NCI-H69 (cell line): ENCODE data around the gene PPP2R5E.
"Not testable (repeated sequence)": the region's sequence is repeated elsewhere in the genome, so short reads cannot be mapped to it uniquely, and the experiment has no call there.

ENCODE experiments used
- DNase-seq: peaks from one replicate; lab custom pipeline; 2025; lab: John Stamatoyannopoulos, UW

Gene PPP2R5E

GRCh38 chr14:63543000-63543825 is at the start of gene PPP2R5E:
Gene PPP2R5E (minus strand): TSS chr14:63543377. CDS start chr14:63539685, 3,692 bp downstream.
- peak; percentile 100 for DNase-seq

- not testable (repeated sequence) for DNase-seq
Observed at GRCh38 chr14:63583046-63583445, 39.9 kb upstream of the PPP2R5E start.

GRCh38 chr14:63581491-63581890 is 38.3 kb upstream of the PPP2R5E start:
- peak; percentile 43 for DNase-seq

- no peak for DNase-seq
Observed at GRCh38 chr14:63578300-63578699, 35.1 kb upstream of the PPP2R5E start.

- DNase-seq = no peak
Observed at GRCh38 chr14:63573581-63573980, 30.4 kb upstream of the PPP2R5E start.

- no peak for DNase-seq
Observed at GRCh38 chr14:63565448-63565847, 22.3 kb upstream of the PPP2R5E start.

- DNase-seq = no peak
Observed at GRCh38 chr14:63564318-63564717, 21.1 kb upstream of the PPP2R5E start.

GRCh38 chr14:63563370-63564026 is 20.3 kb upstream of the PPP2R5E start:
- no peak for DNase-seq

- DNase-seq = no peak
Observed at GRCh38 chr14:63562405-63562804, 19.2 kb upstream of the PPP2R5E start.

GRCh38 chr14:63555572-63555971 is 12.4 kb upstream of the PPP2R5E start:
- no peak for DNase-seq

GRCh38 chr14:63551332-63551731 is 8.2 kb upstream of the PPP2R5E start:
- no peak for DNase-seq

- no peak for DNase-seq
Observed at GRCh38 chr14:63547798-63548335, 4.7 kb upstream of the PPP2R5E start.

GRCh38 chr14:63545431-63545830 is 2.3 kb upstream of the PPP2R5E start:
- no peak for DNase-seq

- peak; percentile 43 for DNase-seq
Observed at GRCh38 chr14:63544591-63545299, 1.6 kb upstream of the PPP2R5E start.

GRCh38 chr14:63543826-63544406 is 739 bp upstream of the PPP2R5E start:
- peak; percentile 71 for DNase-seq

- peak; percentile 68 for DNase-seq
Observed at GRCh38 chr14:63542231-63542999, 762 bp downstream of the PPP2R5E start.

GRCh38 chr14:63535918-63536317 is 7.3 kb downstream of the PPP2R5E start:
- no peak for DNase-seq

- no peak for DNase-seq
Observed at GRCh38 chr14:63533474-63533873, 9.7 kb downstream of the PPP2R5E start.

- no peak for DNase-seq
Observed at GRCh38 chr14:63524537-63525155, 18.5 kb downstream of the PPP2R5E start.

- no peak for DNase-seq
Observed at GRCh38 chr14:63523735-63524426, 19.3 kb downstream of the PPP2R5E start.
